Loucy (cell line): ENCODE measurements around the gene GAS2.

Experiments
- EZH2phosphoT487 ChIP-seq: fragments of 200-600 bp; IDR thresholded peaks from 2 replicates; pipeline ENCODE4 v1.6.1; 2018; ENCODE audit warnings: antibody characterized with exemption, mild to moderate bottlenecking, moderate library complexity, borderline replicate concordance
- TF ChIP-seq, protein P1 (sequence below): fragments of 200-600 bp; sonication (generic); conservative IDR thresholded peaks from 2 replicates; pipeline ENCODE4 v1.5.1; 2014; ENCODE audit warnings: mild to moderate bottlenecking, antibody characterized with exemption, low read length

DNA sequence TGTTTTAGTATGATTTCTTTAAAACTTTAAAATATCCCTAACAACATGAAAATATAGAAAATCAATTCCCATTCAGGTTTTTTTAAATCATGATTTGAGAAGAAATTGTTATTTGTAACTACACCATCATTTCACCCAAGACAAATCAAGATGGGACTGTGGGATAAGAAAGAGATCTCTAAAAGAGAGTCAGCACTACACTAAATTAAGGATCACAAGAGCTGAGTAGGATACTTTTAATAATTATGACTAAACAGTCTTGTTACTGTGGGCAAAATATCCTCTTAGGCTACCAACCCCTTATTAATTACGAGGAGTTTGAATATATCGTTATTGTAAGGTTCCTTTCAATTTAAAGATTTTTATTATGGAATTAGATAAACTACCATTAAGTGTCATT, 3.0 kb downstream of the GAS2 start:
- TF ChIP-seq, protein P1, sequence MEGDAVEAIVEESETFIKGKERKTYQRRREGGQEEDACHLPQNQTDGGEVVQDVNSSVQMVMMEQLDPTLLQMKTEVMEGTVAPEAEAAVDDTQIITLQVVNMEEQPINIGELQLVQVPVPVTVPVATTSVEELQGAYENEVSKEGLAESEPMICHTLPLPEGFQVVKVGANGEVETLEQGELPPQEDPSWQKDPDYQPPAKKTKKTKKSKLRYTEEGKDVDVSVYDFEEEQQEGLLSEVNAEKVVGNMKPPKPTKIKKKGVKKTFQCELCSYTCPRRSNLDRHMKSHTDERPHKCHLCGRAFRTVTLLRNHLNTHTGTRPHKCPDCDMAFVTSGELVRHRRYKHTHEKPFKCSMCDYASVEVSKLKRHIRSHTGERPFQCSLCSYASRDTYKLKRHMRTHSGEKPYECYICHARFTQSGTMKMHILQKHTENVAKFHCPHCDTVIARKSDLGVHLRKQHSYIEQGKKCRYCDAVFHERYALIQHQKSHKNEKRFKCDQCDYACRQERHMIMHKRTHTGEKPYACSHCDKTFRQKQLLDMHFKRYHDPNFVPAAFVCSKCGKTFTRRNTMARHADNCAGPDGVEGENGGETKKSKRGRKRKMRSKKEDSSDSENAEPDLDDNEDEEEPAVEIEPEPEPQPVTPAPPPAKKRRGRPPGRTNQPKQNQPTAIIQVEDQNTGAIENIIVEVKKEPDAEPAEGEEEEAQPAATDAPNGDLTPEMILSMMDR, result no peak
- no peak for TF ChIP-seq EZH2phosphoT487
